Esophagus (tissue), 2 donors: ENCODE data around the gene CYB5D1. TPM values are rescaled to one million over a fixed set of nuclear protein-coding genes. Genes with fewer than 3 reads are reported as not detected.

Source experiments
- H3K27ac ChIP-seq, 2 donors: one replicate each; pipeline ENCODE4 v1.5.1; 2013; ENCODE audit warnings: low read depth in 2 of 2, mild to moderate bottlenecking in 2 of 2, inconsistent platforms in 1 of 2, low read length in 1 of 2, moderate library complexity in 1 of 2
- H3K27me3 ChIP-seq, 2 donors: one replicate each; pipeline ENCODE4 v1.6.1; 2013; ENCODE audit warnings: low read length in 2 of 2, control low read depth in 1 of 2, mild to moderate bottlenecking in 1 of 2; ENCODE audit not compliant: insufficient read depth in 2 of 2, control insufficient read depth in 1 of 2
- H3K36me3 ChIP-seq, 2 donors: one replicate each; pipeline ENCODE4 v1.6.1; 2013; ENCODE audit warnings: low read length in 1 of 2; ENCODE audit not compliant: control insufficient read depth in 2 of 2, insufficient read depth in 2 of 2
- H3K4me1 ChIP-seq, 2 donors: one replicate each; pipeline ENCODE4 v1.6.1; 2013; ENCODE audit warnings: low read length in 1 of 2; ENCODE audit not compliant: control insufficient read depth in 2 of 2, insufficient read depth in 2 of 2
- H3K4me3 ChIP-seq, 2 donors: one replicate each; pipeline ENCODE4 v1.5.1; 2013; ENCODE audit warnings: low read length in 2 of 2, mild to moderate bottlenecking in 2 of 2, low read depth in 1 of 2, moderate library complexity in 1 of 2
- H3K9me3 ChIP-seq, 2 donors: one replicate each; pipeline ENCODE4 v1.6.1; 2013; ENCODE audit warnings: mild to moderate bottlenecking in 2 of 2, low read depth in 1 of 2, low read length in 1 of 2, moderate library complexity in 1 of 2; ENCODE audit not compliant: control insufficient read depth in 2 of 2, insufficient read depth in 1 of 2
- WGBS, 2 donors: extraction: QIAGEN DNeasy Blood & Tissue Kit; methylation state at CpG; one replicate each; pipeline ENCODE4 v1.1.7; 2013; 5-methylcytosine and 5-hydroxymethylcytosine counted together
- polyA plus RNA-seq, 2 donors: library from polyadenylated mRNA; stranded (reverse); fragments of 200-250 nt; gene quantifications; one replicate each; pipeline ENCODE4 v1.2.3, GENCODE V29; 2013
- donor health status: healthy with polysubstance abuse.
- donor health status: Bipolar disorder and iron deficiency.

Gene CYB5D1
- polyA plus RNA-seq, 2 donors = 4.7 to 6.3 TPM

DNA sequence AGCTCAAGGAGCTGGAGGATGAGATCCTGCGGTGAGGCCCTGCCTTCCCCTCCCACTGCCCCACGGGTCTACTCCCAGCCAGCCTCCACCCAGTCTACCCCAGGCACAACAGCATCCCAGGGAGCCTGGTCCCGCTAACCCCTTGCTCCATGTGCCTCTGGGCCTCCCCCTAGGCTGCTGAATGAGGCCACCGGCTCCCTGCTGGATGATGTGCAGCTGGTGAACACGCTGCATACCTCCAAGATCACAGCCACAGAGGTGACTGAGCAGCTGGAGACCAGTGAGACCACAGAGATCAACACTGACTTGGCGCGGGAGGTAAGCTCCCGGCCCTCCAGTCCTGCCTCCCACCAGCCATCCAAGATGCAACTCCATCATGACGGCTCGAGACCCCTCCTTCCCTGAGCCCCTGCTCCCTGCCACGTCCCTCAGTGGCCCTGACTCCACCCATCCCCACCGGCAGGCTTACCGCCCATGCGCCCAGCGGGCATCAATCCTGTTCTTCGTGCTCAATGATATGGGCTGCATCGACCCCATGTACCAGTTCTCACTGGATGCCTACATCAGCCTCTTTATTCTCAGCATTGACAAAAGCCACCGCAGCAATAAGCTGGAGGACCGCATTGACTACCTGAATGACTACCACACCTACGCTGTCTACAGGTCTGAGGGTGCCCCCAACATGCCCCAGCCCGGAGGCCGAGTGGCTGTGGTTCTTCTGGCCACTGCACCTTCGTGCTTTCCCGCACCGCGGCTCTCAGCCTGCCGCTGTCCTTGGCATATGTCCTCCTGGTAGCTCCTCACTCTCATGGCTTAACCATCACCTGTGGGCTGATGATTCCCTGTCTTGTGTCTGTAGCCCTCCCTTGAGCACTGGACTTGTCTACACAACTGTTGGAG is 38.8 kb upstream of the CYB5D1 start:
- H3K27me3 ChIP-seq = no peaks in the 10 kb centered on the region
- H3K4me1 ChIP-seq = no peaks in the 10 kb centered on the region
- H3K9me3 ChIP-seq = no peaks in the 10 kb centered on the region
- WGBS, 2 donors = 85 to 86% methylated on average over 27 of the region's 27 CpGs
- no peak overlapping the region for H3K27ac ChIP-seq
- no peaks in the 10 kb centered on the region for H3K36me3 ChIP-seq
- no peak overlapping the region for H3K4me3 ChIP-seq

DNA sequence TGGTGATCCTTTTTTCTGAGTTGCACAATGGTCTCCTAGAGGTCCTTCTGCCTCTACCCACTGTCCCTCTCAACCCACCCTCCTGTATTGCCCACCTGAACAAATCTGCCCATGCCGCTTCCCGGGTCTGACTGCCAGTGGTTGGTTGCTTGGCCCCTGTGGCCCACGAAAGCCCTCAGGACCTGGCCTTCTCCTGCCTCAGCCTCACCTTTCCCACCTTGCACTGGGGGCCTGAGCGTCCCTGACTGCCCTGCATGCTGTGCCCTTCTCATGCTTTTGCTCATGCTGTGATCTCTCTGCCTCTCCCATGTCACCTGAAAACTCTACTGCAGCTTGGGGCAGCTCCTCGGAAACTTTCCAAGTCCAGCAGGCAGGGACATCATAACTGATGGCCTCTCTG is 37.6 kb upstream of the CYB5D1 start:
- 80 to 82% methylated on average over 5 of the region's 5 CpGs for WGBS, 2 donors
- Histone ChIP-seq H3K4me1 (no peaks in the 10 kb centered on the region), H3K27ac (no peak overlapping the region), H3K4me3 (no peak overlapping the region), H3K36me3 (no peaks in the 10 kb centered on the region), H3K9me3 (no peaks in the 10 kb centered on the region), H3K27me3 (no peaks in the 10 kb centered on the region)

DNA sequence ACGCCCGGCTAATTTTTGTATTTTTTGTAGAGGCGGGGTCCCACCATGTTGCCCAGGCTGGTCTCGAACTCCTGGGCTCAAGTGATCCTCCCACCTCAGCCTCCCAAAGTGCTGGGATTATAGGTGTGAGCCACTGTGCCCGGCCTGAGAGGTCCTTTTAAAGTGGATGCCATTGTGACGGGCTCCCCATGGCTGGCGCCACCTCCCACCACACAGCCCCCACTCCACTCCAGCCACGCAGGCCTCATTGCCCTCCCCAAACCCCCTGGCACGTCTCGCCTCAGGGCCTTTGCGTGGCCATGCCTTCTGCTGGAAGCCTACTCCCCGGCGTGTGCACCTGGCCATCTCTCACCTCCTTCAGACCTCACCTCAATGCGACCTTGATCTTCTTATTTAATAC is 35.7 kb upstream of the CYB5D1 start:
- Histone ChIP-seq H3K27ac (no peak overlapping the region), H3K4me1 (no peaks in the 10 kb centered on the region), H3K36me3 (no peaks in the 10 kb centered on the region), H3K4me3 (no peak overlapping the region), H3K9me3 (no peaks in the 10 kb centered on the region), H3K27me3 (no peaks in the 10 kb centered on the region)
- 74 to 75% methylated on average over 14 of the region's 14 CpGs for WGBS, 2 donors

DNA sequence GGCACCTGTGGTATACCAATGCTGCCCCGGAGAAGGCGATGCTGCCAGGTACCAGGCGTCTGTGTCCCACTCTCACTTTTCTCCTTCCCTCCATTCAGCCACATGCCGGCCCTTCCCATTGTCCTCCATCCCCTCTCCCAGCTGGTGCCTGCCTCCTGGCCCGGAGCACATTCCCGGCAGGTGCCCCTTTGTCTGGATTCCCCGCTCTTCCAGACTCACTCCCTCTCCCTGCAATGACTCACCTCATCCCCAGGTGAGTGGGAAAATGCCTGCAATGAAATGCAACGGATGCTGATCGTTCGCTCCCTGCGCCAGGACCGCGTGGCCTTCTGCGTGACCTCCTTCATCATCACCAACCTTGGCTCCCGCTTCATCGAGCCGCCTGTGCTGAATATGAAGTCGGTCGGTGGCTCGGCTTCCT is 34.2 kb upstream of the CYB5D1 start:
- Histone ChIP-seq H3K27me3 (no peaks in the 10 kb centered on the region), H3K36me3 (no peaks in the 10 kb centered on the region), H3K4me1 (no peaks in the 10 kb centered on the region), H3K27ac (no peak overlapping the region), H3K9me3 (no peaks in the 10 kb centered on the region), H3K4me3 (no peak overlapping the region)
- 84% methylated on average over 20 of the region's 20 CpGs for WGBS, 2 donors

DNA sequence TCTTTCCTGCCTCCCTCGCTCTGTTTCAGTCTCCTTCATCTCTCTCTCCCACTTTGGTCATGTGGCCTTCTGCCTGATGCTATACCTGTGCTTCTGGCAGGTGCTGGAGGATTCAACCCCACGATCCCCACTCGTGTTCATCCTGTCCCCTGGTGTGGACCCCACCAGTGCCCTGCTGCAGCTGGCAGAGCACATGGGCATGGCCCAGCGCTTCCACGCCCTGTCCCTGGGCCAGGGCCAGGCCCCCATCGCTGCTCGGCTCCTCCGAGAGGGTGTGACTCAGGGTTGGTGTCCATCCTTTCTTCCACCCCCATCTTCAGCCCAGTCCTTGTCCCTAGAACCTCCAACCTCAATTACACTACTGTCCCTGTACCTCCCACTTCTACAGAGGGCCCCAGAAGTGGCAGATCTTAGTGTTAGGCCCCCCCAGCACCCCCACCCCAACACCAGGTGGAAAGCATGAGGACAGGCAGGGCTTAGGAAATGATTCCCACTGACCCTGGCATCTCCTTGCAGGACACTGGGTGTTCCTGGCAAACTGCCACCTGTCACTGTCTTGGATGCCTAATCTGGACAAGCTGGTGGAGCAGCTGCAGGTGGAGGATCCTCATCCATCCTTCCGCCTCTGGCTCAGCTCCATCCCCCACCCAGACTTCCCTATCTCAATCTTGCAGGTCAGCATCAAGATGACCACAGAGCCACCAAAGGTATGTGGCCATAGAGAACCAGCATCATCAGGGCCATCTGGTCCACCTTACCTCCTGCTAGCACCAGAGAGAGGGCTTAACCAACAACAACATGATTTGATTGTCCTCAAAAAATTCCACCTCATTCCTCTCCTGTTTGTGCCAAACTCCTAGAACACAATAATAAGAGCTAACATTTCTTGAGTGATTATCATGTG is 33.5 kb upstream of the CYB5D1 start:
- H3K9me3 ChIP-seq = no peaks in the 10 kb centered on the region

DNA sequence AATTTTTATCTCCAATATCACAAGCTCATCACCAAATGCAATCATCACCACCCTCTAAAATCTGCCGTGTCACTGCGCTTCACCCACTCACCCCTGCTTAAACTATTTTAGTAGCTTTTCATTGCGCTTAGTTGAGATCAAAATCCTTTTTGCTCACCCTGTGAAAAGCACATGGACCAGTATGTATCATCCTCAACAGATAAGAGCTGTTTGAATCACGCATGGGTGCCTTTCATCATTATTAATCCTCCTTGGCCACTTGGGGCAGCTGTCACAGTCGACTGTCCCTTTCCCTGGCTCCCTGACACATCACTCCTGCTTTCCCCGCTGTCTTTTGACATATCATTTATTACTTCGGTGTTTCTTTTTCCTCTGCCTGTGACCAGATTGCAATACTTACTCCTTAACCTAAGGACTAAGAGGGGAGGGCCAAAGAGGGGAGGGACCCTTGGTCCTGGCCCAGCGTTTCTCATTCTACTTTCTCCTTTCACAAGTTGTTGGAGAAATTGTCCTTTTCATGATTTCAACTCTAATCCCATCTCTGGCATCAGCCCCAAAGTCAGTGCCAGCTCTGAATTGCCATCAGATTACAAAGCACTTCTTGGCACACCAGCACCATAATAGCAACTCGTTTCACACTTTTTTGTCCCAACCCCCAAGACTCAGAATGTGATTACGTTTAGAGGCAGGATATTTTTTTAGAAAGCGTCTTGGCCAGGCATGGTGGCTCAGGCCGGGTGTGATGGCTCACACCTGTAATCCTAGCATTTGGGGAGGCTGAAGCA is 32.4 kb upstream of the CYB5D1 start:
- Histone ChIP-seq H3K4me1 (no peaks in the 10 kb centered on the region), H3K27ac (no peak overlapping the region), H3K4me3 (no peak overlapping the region), H3K27me3 (no peaks in the 10 kb centered on the region), H3K36me3 (no peaks in the 10 kb centered on the region), H3K9me3 (no peaks in the 10 kb centered on the region)
- 32% methylated on average over 12 of the region's 12 CpGs for WGBS, 2 donors

More for the DNA sequence above, 33.5 kb upstream of the CYB5D1 start:
- Histone ChIP-seq H3K27me3 (no peaks in the 10 kb centered on the region), H3K36me3 (no peaks in the 10 kb centered on the region), H3K27ac (no peak overlapping the region), H3K4me3 (no peak overlapping the region), H3K4me1 (no peaks in the 10 kb centered on the region)
- 66 to 76% methylated on average over 9 of the region's 9 CpGs for WGBS, 2 donors

DNA sequence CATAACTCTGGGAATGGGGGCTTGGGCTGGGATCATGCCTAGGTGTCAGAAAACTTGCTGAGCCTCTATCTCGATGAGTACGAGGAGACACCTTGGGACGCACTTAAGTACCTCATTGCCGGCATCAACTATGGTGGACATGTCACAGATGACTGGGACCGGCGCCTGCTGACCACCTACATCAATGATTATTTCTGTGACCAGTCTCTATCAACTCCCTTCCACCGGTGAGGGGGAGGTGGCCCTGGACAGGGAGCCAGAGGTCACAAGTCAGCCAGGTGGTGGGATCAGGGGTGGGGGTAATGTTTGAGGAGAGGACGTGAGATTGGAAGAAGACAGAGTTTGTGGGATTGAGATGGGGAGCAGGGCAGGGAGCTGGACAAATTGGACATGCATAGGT is 27.2 kb upstream of the CYB5D1 start:
- Histone ChIP-seq H3K27ac (no peak overlapping the region), H3K36me3 (no peaks in the 10 kb centered on the region), H3K4me1 (peaks cover 0 to 7% of the 10 kb centered on the region in 2 donors), H3K4me3 (no peak overlapping the region), H3K9me3 (no peaks in the 10 kb centered on the region), H3K27me3 (no peaks in the 10 kb centered on the region)
- WGBS, 2 donors = 86 to 90% methylated on average over 8 of the region's 8 CpGs

DNA sequence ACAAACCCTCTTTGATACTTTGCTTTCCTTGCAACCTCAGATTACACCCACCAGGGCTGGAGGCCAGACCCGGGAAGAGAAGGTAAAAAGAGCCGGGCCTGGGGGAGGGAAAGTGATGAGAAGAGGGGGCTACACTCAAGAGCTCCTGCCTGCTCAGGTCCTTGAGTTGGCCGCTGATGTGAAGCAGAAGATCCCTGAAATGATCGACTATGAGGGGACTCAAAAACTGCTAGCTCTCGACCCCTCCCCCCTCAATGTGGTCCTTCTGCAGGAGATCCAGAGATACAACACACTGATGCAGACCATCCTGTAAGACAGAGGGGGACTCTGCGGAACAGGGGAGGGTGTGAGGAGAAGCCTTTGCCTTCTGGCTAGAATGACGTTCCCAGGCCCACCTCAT is 26.6 kb upstream of the CYB5D1 start:
- Histone ChIP-seq H3K4me3 (no peak overlapping the region), H3K27ac (no peak overlapping the region), H3K36me3 (no peaks in the 10 kb centered on the region), H3K9me3 (no peaks in the 10 kb centered on the region), H3K4me1 (peaks cover 0 to 7% of the 10 kb centered on the region in 2 donors), H3K27me3 (no peaks in the 10 kb centered on the region)
- 75 to 78% methylated on average over 7 of the region's 7 CpGs for WGBS, 2 donors

DNA sequence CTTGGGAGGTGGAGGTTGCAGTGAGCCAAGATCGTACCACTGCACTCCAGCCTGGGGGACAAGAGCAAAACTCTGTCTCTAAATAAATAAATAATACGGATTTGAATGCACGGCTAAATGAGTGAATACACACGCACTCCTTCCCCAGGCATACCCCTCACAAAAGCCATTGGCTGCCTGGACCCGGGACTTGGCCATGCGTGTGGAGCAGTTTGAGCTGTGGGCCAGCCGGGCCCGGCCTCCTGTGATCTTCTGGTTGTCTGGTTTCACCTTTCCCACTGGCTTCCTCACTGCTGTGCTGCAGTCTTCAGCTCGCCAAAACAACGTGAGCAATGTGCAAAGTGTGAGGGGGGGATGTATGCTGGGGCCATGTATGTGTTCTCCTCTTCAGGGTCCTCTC is 25.4 kb upstream of the CYB5D1 start:
- Histone ChIP-seq H3K36me3 (no peaks in the 10 kb centered on the region), H3K27me3 (no peaks in the 10 kb centered on the region), H3K9me3 (no peaks in the 10 kb centered on the region), H3K4me1 (peaks cover 0 to 10% of the 10 kb centered on the region in 2 donors), H3K4me3 (no peak overlapping the region), H3K27ac (no peak overlapping the region)
- WGBS, 2 donors = 80 to 88% methylated on average over 10 of the region's 10 CpGs
